GM21737 (cell line): Measurements from ENCODE around the gene NYAP1.
"Not testable (repeated sequence)": the region's sequence is repeated elsewhere in the genome, so short reads cannot be mapped to it uniquely, and the experiment has no call there.

Experiments used
- ATAC-seq: cut with Tn5 transposase; IDR thresholded peaks from one replicate; pipeline ENCODE4 v1.9.1; 2021; ENCODE audit warnings: mild to moderate bottlenecking, moderate library complexity; ENCODE audit not compliant: unreplicated experiment

NYAP1 gene

DNA sequence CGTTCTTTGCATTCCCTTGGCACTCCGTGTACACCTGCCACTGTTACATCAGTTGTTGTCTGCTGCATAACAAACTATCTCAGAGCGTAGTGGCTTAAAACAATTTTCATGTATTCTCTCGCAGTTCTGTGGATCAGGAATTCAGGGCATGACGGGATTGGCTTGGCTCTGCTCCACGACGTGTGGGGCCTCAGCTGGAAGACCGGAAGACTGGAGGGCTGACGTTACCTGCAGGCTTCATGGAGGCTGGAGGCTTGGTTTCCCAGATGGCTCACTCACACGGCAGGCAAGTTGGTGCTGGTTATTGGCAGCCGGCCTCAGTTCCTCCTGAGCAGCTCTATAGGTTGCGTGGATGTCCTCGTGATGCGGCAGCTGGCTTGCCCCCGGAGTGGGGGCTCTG is 25.5 kb downstream of the NYAP1 start:
- no peak for ATAC-seq

DNA sequence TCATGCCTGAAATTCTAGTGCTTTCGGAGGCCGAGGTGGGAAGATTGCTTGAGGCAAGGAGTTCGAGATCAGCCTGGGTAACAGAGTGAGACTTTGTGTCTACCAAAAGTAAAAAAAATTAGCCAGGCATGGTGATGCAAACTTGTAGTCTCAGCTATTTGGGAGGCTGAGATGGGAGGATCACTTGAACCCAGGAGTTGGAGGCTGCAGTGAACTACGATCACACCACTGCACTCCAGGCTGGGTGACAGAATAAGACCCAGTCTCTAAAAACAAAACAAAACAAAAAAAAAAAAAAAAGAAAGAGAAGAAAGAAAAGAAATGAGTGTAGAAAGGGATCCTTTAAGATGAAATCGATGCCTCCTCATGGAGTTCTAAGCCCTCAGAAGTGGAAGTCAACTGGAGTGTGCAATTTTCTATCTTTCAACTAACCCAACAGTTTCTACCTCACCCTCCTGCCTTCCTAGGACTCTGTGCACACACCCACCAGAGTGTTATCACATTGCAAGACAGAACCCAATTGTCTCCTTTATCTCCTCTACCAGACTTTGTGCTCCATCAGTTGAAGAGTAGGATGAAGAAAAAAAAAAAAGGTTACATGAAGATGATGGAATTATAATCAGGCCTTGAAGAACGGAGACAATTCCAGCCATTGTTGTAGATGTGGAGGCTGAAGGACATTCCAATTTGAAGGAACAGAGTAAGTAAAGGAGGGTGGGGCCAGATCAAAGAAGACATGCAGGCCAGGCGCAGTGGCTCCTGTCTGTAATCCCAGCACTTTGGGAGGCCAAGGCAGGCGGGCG is 26.9 kb downstream of the NYAP1 start:
- ATAC-seq = no peak

DNA sequence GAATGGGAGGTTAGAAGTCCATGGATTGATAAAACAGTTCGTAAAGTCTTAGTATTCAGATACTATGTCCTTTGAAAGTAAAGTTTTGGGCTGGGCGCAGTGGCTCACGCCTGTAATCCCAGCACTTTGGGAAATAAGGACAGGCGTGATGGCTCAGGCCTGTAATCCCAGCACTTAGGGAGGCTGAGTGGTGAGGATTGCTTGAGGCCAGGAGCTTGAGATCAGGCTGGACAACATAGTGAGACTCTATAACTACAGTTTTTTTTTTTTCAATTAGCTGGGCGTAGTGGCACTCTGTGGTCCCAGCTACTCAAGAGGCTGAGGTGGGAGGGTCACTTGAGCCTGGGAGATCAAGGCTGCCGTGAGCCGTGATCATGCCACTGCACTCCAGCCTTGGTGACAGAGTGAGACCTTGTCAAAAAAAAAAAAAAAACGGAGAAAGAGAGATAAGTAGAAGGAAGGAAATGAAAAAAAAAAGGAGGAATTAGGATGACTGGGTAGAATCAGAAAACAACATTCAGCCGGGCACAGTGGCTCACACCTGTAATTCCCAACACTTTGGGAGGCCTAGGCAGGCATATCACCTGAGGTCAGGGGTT is 29.6 kb downstream of the NYAP1 start:
- ATAC-seq = no peak

DNA sequence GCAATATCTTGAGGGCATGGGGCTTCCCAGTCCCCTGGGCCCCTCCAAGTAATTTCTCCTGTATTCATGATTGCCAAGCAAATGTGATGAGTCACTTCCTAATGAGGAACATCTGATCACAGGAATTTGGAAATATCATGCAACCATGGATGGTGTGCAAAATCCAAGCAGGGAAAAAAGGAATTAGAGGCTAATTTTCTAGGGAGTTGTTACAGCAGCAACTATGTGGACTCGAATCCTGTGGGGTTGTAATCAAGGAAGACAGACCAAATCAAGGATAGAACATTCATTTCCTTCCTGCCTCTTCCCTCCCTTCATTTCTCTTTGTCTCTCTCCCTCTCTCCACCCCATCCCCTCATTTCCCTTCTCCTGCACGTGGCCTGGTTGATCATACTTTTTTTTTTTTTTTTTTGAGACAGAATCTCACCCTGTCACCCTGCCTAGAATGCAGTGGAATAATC is 31.4 kb downstream of the NYAP1 start:
- no peak for ATAC-seq

DNA sequence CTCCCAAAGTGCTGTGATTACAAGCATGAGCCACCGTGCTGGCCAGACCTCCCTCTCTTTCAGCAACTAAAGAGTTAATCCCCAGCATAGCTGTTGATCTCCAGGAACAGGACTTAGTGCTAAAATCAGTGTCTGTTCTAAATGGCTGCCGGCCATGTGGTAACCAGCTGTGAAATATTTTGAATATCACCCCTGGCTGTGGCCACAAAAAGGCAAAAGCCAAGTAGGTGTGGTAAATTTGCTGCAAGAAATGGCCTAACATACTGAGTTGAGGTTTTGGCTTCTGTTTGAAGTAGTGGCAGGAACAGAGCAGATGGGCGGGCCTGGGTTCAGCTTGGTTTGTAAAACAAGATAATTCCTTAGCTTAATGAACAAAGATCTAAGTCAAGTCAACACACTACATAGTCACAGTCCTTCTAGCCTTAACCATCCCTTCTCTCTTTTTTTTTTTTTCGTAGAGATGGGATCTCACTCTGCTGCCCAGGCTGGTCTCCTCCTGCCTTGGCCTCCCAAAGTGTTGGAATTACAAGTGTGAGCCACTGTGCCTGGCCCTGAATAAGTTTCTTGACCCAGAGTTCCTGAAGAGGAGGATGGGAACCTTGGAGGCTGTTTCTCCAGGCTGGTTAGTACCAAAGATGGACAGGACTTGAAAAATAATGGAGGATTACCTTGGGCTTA is 32.5 kb downstream of the NYAP1 start:
- no peak for ATAC-seq

DNA sequence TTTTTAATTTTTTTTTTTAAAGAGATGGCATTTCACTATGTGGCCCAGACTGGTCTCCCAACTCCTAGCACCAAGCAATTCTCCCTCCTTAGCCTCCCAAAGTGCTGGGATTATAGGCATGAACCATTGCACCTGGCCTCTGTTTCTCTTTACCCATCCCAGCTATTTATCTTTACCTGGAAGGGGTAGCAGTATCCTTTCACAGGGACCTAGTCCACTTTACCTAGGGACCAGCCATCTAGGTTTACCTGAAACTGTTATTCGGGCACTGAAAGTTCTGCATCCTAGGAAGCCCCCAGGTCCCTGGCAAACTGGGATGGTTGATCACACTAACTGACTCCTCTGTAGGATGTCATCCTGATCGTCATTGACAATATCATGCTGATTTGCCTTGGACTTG is 33.6 kb downstream of the NYAP1 start:
- ATAC-seq = no peak

DNA sequence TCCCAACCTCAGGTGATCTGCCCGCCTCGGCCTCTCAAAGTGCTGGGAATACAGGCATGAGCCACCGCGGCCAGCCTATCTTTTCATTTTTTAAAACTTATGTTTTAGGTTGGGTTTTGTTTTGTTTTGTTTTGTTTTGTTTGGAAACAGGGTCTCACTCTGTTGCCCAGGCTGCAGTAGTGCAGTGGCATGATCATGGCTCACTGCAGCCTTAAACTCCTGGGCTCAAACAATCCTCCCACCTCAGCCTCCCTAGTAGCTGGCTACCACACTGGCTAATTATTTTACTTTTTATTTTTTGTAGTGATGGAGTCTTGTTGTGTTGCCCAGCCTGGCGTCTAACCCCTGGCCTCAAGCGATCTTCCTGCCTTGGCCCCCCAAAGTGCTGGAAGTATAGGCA is 35.9 kb downstream of the NYAP1 start:
- no peak for ATAC-seq

DNA sequence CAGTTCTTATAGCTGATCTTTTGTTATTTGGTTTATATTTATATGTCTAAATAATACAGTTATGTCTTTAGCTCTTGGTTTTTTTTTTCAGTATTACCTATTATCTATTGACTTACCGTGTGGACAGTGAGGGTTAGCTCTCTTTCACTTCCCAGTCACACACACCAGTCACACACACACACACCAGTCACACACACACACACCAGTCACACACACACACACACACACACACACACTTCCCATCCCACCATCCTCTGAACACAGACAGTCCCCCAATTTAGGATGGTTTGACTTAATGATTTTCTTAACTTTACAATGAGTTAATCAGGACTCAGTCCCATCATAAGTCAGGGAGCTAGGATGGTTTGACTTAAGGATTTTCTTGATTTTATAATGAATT is 36.4 kb downstream of the NYAP1 start:
- no peak for ATAC-seq

DNA sequence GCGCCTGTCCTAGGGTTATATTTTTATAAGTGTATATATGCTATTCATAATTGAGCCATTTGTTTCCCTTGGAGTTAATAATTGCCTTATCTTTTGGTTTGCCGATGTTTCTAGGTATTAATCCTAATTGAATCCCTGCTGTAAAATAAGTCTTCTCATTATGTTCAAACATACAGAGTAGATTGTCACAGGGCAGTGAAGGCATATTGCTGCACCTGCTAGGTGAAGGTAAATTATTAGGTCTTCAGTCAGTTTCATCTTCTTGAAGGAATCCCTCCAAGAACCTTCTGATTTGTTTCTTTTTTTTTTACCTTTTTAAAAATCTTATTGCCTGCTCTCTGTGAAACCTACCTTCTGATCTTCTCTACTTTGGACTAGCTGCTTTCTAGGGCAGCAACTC is 37.3 kb downstream of the NYAP1 start:
- ATAC-seq = no peak

DNA sequence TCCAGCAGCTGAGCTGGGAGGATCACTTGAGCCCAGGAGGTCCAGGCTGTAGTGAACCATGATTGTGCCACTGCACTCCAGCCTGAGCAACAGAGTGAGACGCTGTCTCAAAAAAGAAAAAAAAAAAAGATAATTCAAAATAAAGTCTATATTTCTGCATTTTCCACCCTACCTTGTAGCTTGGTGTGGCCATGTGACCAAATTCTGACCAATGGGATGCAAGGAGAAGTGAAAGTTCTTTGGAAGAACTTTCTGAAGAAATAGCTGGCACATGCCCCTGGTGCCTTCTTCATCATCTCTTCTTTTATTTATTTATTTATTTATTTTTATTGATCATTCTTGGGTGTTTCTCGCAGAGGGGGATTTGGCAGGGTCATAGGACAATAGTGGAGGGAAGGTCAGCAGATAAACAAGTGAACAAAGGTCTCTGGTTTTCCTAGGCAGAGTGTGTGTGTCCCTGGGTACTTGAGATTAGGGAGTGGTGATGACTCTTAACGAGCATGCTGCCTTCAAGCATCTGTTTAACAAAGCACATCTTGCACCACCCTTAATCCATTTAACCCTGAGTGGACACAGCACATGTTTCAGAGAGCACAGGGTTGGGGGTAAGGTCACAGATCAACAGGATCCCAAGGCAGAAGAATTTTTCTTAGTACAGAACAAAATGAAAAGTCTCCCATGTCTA is 38.3 kb downstream of the NYAP1 start:
- ATAC-seq = not testable (repeated sequence)

DNA sequence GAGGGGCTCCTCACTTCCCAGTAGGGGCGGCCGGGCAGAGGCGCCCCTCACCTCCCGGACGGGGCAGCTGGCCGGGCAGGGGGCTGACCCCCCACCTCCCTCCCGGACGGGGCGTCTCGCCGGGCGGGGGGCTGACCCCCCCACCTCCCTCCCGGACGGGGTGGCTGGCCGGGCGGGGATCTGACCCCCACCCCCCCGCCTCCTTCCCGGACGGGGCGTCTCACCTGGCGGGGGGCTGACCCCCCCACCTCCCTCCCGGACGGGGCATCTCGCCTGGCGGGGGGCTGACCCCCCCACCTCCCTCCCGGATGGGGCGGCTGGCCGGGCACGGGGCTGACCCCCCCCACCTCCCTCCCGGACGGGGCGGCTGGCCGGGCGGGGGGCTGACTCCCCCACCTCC is 39.5 kb downstream of the NYAP1 start:
- ATAC-seq = not testable (repeated sequence)

DNA sequence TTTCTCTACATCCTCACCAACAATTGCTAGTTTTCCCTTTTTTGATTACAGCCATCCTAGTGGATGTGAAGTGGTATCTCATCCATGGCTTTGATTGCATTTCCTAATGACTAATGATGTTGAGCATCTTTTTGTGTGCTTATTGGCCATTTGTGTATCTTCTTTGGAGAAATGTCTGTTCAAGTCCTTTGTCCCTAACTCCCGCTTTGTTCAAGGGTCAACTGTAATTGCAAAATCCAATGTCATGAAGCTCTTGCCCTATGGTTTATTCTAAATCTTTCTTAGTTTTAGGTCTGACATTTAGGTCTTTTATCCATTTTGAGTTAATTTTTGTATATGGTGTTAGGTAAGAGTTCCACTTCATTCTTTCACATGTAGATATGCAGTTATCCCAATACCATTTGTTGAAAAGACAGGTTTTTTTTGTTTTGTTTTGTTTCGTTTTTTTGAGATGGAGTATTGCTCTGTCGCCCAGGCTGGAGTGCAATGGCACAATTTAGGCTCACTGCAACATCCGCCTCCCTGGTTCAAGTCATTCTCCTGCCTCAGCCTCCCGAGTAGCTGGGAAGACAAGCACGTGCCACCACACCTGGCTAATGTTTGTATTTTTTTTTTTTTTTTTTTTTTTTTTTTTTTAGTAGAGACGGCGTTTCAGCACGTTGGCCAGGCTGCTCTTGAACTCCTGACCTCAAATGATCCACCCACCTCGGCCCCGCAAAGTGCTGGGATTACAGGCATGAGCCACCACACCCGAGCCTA is 44.6 kb downstream of the NYAP1 start:
- not testable (repeated sequence) for ATAC-seq

DNA sequence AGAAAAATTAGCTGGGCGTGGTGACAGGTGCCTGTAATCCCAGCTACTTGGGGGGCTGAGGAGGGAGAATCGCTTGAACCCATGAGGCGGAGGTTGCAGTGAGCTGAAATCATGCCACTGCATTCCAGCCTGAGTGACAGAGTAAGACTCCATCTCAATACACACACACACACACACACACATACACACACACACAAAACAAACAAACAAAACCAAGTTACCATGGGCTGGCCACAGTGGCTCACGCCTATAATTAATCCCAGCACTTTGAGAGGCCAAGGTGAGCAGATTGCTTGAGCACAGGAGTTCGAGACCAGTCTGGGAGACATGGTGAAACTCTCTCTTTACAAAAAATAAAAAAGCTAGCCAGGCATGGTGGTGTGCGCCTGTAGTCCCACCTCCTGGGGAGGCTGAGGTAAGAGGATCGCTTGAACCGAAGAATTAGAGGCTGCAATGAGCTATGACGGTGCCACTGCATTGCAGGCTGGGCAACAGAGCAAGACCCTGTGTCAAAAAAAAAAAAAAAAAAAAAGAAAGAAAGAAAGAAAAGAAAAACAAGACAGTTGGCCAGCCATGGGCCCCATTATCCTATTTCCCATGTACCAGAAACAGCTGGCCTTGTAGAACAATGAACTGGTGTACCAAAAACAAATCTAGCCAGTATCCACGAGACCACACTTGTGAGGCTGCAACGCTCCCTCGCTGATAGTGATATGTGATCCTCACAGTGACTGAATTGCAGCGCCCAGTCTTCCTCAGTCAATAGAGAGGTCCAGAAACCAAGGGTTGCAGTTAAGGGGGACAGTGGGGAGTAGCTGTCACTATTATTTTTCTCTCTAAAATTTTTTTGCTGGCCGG is 48.7 kb downstream of the NYAP1 start:
- no peak for ATAC-seq

DNA sequence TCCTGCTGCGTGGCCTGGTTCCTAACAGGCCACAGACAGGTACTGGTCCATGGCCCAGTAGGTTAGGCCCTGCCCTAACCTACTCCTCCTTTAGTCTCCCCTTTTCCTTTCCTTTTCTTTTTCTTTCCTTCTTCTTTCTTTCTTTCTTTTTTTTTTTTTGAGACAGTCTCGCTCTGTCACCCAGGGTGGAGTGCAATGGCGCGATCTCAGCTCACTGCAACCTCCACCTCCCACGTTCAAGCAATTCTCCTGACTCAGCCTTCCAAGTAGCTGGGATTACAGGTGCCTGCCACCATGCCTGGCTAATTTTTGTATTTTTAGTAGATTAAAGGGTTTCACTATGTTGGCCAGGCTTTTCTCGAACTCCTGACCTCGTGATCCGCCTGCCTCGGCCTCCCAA is 52.3 kb downstream of the NYAP1 start:
- not testable (repeated sequence) for ATAC-seq

DNA sequence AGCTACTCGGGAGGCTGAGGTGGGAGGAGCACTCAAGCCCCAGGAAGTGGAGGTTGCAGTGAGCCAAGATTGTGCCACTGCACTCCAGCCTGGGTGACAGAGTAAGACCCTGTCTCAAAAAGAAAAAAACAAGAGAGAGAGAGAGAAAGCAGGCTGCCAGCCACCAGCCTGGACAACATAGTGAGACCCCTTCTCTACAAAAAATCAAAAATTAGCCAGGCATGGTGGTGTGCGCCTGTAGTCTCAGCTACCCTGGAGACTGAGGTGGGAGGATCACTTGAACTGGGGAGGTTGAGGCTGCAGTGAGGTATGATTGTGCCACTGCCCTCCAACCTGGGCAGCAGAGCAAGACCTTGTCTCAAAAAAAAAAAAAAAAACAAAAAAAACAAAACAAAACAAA is 53.0 kb downstream of the NYAP1 start:
- ATAC-seq = not testable (repeated sequence)

DNA sequence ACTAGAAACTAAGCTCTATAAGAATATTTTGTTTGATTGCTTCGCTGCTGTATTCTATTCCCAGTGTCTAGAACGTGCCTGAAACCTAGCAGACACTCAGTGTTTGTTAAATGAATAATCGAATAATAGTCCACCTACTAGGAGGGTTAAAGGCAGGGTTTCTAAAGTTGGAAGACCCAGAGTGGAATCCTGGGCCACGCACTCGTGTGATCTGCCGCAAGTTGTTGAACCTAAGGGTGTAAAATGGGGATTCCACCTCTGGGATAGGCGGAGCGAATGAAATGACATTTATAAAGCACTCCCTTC is 54.6 kb downstream of the NYAP1 start:
- ATAC-seq = no peak

DNA sequence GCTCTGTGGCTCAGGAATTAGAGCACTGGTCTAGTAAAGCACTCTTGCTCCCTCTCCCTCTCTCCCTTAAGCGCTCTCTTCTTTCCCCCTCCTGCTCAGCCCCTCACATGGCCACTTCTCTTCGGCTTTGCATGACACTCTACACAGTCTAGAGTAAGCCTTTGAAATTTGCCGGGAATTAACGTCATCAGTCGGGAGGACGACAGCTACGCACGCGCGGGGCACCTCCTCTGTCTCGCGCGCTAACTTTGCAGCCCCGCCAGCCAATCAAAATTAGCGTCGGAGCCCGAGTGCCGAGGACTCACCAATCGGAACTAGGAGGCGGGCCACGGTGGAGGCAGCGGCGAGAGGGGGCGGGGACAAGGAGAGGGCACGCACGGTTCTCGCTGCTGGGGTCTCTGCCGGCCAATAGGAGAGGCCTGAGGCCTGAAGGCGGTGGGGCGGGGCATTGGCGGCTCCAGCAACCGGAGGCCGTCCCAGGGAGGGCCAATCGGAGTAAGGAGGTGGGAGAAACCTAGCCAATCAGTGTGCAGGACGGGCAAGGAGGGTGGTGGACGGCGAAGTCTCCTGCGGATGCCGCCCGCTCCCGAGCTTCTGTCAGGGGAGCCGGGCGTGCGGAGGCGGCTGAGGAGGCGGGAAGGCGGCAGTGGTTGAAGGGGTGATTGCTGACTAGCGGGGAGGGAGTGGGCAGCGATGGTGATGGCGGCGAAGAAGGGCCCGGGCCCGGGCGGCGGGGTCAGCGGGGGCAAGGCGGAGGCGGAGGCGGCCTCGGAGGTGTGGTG is 55.1 kb downstream of the NYAP1 start, which contains the start of gene AGFG2:
TSS of gene AGFG2 (plus strand) at position 550 of the 782 bp plus-strand sequence. CDS start at position 694, 144 bp downstream.
- peak; percentile 94 for ATAC-seq

DNA sequence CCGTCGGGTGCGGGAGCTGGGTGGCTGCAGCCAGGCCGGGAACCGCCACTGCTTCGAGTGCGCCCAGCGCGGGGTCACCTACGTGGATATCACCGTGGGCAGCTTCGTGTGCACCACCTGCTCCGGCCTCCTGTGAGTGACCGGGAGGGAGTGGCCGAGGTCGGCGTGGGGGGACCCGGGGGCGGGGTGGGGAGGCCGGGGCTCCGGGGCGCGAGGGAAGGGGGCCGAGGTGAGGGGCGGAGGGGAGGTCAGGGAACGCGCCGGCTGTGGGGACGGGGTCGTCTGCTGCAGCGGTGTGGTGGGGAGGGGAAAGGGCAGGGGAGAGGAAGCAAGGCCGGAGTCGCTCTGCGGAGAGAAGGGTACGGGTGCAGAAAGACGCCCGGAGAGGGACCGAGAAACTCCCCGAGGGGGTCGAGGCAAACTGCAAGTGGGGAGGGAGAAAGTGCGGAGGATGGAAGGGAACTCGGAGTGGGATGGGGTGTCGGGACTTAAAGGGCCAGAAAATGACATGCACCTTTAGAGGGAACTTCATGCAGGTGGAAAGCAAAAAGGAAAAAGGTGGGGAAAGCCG is 55.8 kb downstream of the NYAP1 start:
- no peak for ATAC-seq
